ENCODE measurements around the gene ZNF385A. TPM values are rescaled to one million over a fixed set of nuclear protein-coding genes. Genes with fewer than 3 reads are reported as not detected.

ZNF385A gene
- total and polyA plus RNA-seq, 2 experiments from 2014 or later, result 10.9 to 21.7 TPM

GRCh38 chr12:54371328-54372112, 13.0 kb downstream of the ZNF385A start (continued):
- no peak for TF ChIP-seq REST (IDR thresholded peaks at IDR 0.05; ENCODE audit: unreplicated experiment)
- no peak for TF ChIP-seq CTCF (conservative IDR thresholded peaks at IDR 0.05; ENCODE audit: low read depth in 2 of 2)
- TF ChIP-seq EZH2phosphoT487 (IDR thresholded peaks at IDR 0.05; ENCODE audit: unreplicated experiment), result no peak
- TF ChIP-seq CREB1 (CRISPR knock-in tag; IDR thresholded peaks at IDR 0.05; ENCODE audit: low read depth), result no peak
- no peak for TF ChIP-seq NANOG (IDR thresholded peaks at IDR 0.05; ENCODE audit: borderline replicate concordance)
- TF ChIP-seq EZH2 (IDR thresholded peaks at IDR 0.05; ENCODE audit: low read depth, unreplicated experiment), result no peak

GRCh38 chr12:54370171-54370730, 14.3 kb downstream of the ZNF385A start:
- peaks cover 4% of the 10 kb centered on the region for H3F3A ChIP-seq (replicated peaks; ENCODE audit: low read depth)
- no peak overlapping the region for H3K27ac ChIP-seq (ENCODE audit: low read depth)
- DNase-seq (ENCODE audit: low spot score) (peak; percentile 93), ATAC-seq (peak; percentile 87)
- H3K4me1 ChIP-seq (ENCODE audit: insufficient read depth), result peaks cover 14% of the 10 kb centered on the region
- peaks cover 13% of the 10 kb centered on the region for H3K36me3 Mint-ChIP-seq (ENCODE audit: low read depth)
- H3K27ac Mint-ChIP-seq, result no peak overlapping the region
- peaks cover 32% of the 10 kb centered on the region for H3K4me1 Mint-ChIP-seq
- H3K4me2 ChIP-seq, result peak overlapping the region; percentile 91
- H3K9me2 ChIP-seq (ENCODE audit: insufficient read depth), result no peaks in the 10 kb centered on the region
- no peaks in the 10 kb centered on the region for H3K9me3 Mint-ChIP-seq
- H3K79me2 ChIP-seq (replicated peaks; ENCODE audit: insufficient read depth), result no peaks in the 10 kb centered on the region
- H3K27me3 Mint-ChIP-seq (ENCODE audit: insufficient read depth, low read depth, poor library complexity), result peaks cover 26% of the 10 kb centered on the region
- peak overlapping the region; percentile 65 for H3K4me3 ChIP-seq
- H3K27me3 ChIP-seq (ENCODE audit: insufficient read depth), result peaks cover 36% of the 10 kb centered on the region
- H4K20me1 ChIP-seq (replicated peaks; ENCODE audit: insufficient read depth), result no peaks in the 10 kb centered on the region
- H3K4me3 Mint-ChIP-seq, result peak overlapping the region; percentile 68; the same call in 2 of the 3 replicates
- no peaks in the 10 kb centered on the region for H3K36me3 ChIP-seq (ENCODE audit: insufficient read depth)
- H2AFZ ChIP-seq, result no peak overlapping the region
- TF ChIP-seq CTCF (conservative IDR thresholded peaks at IDR 0.05; ENCODE audit: low read depth in 2 of 2), result peak; percentile 67 to 86
- 0 out of 2 replicates have a peak, but pooled peaks have one; percentile 6 for TF ChIP-seq CREB1 (CRISPR knock-in tag; IDR thresholded peaks at IDR 0.05; ENCODE audit: low read depth)
- TF ChIP-seq ZNF114 (CRISPR knock-in tag; IDR thresholded peaks at IDR 0.05), result no peak
